OCI-LY1 (cell line): ENCODE measurements around the gene KLHL25.

Source experiments
- H2AFZ ChIP-seq: fragments of 200-600 bp; sonication (generic), shearing (Covaris generic); 2 replicates; pipeline ENCODE4 v1.6.0; 2014; ENCODE audit warnings: antibody characterized with exemption, mild to moderate bottlenecking, low read length
- H3F3A ChIP-seq: fragments of 200-600 bp; sonication (generic), shearing (Covaris generic); 2 replicates; pipeline ENCODE4 v1.6.0; 2014; ENCODE audit warnings: mild to moderate bottlenecking, antibody characterized with exemption, low read length, moderate library complexity; ENCODE audit not compliant: insufficient read depth
- H3K27ac ChIP-seq: fragments of 200-600 bp; sonication (generic); 2 replicates; pipeline ENCODE4 v1.5.1; 2014; ENCODE audit warnings: low read length, mixed run types, mild to moderate bottlenecking, low read depth; ENCODE audit not compliant: poor library complexity, severe bottlenecking
- H3K27me3 ChIP-seq: fragments of 200-600 bp; sonication (generic); 2 replicates; pipeline ENCODE4 v1.6.0; 2014; ENCODE audit warnings: antibody characterized with exemption, mild to moderate bottlenecking, low read length, moderate library complexity; ENCODE audit not compliant: insufficient read depth
- H3K36me3 ChIP-seq: fragments of 200-600 bp; sonication (generic); 2 replicates; pipeline ENCODE4 v1.6.1; 2014; ENCODE audit warnings: mild to moderate bottlenecking, antibody characterized with exemption, low read length, moderate library complexity, mixed read lengths; ENCODE audit not compliant: insufficient read depth
- H3K4me1 ChIP-seq: fragments of 200-600 bp; sonication (generic); 2 replicates; pipeline ENCODE4 v1.5.1; 2014; ENCODE audit warnings: mild to moderate bottlenecking, low read length, moderate library complexity; ENCODE audit not compliant: insufficient read depth, severe bottlenecking
- H3K4me2 ChIP-seq: fragments of 200-600 bp; sonication (generic), shearing (Covaris generic); 2 replicates; pipeline ENCODE4 v1.6.1; 2014; ENCODE audit warnings: low read length
- H3K4me3 ChIP-seq: fragments of 200-600 bp; sonication (generic); 2 replicates; pipeline ENCODE4 v1.5.1; 2014; ENCODE audit warnings: low read length, low read depth, mild to moderate bottlenecking, mixed read lengths; ENCODE audit not compliant: poor library complexity, severe bottlenecking
- H3K79me2 ChIP-seq: fragments of 200-600 bp; shearing (Covaris generic); 2 replicates; pipeline ENCODE4 v1.6.1; 2016; ENCODE audit warnings: mixed run types, low read length, mixed read lengths; ENCODE audit not compliant: insufficient read depth
- H3K9ac ChIP-seq: fragments of 200-600 bp; sonication (generic), shearing (Covaris generic); 2 replicates; pipeline ENCODE4 v1.6.1; 2014; ENCODE audit warnings: mild to moderate bottlenecking, low read length, mixed read lengths
- H3K9me2 ChIP-seq: fragments of 200-600 bp; sonication (generic), shearing (Covaris generic); 2 replicates; pipeline ENCODE4 v1.6.1; 2014; ENCODE audit warnings: low read depth, mild to moderate bottlenecking, low read length, mixed read lengths
- H3K9me3 ChIP-seq: fragments of 200-600 bp; shearing (Covaris generic); 2 replicates; pipeline ENCODE4 v1.6.1; 2014; ENCODE audit warnings: low read length, mixed read lengths
- H4K20me1 ChIP-seq: fragments of 200-600 bp; sonication (generic), shearing (Covaris generic); 2 replicates; pipeline ENCODE4 v1.6.0; 2016; ENCODE audit warnings: mild to moderate bottlenecking, low read length; ENCODE audit not compliant: insufficient read depth
- EZH2 ChIP-seq: fragments of 200-600 bp; sonication (generic), shearing (Covaris generic); IDR thresholded peaks from 2 replicates; pipeline ENCODE4 v1.8.0; 2017; ENCODE audit warnings: borderline replicate concordance, mixed run types, mild to moderate bottlenecking, antibody characterized with exemption, low read length, moderate library complexity, mixed read lengths
- TF ChIP-seq, protein P1 (sequence below): fragments of 200-600 bp; sonication (generic), shearing (Covaris generic); IDR thresholded peaks from 2 replicates; pipeline ENCODE4 v1.5.1; 2017; ENCODE audit warnings: mild to moderate bottlenecking, antibody characterized with exemption, low read length, moderate library complexity, mixed read lengths

Gene KLHL25

DNA sequence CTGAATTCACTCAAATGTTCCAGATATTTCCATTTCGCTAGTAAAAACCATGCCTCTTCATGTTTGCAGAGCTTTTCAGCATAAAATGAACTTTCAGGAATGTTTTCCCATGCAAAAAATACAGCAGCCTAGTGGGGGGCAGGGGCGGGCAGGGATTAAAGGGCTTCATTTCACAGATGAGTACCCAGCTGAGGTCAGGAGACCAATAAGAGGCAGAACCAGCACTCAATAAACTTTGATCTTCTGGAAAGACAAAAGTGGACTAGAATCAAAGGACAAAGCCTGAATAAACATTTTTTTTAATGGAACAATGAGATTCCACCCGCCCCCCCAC is 8.0 kb downstream of the KLHL25 start:
- Histone ChIP-seq H3K36me3 (no peaks in the 10 kb centered on the region), H4K20me1 (no peaks in the 10 kb centered on the region), H3K4me2 (no peak overlapping the region), H3K79me2 (no peaks in the 10 kb centered on the region), H3K9ac (no peak overlapping the region), H3K4me1 (no peaks in the 10 kb centered on the region), H3K27me3 (no peaks in the 10 kb centered on the region), H3F3A (no peaks in the 10 kb centered on the region), H3K9me3 (no peaks in the 10 kb centered on the region), H3K4me3 (no peak overlapping the region), H3K9me2 (no peaks in the 10 kb centered on the region), H3K27ac (no peak overlapping the region), H2AFZ (no peak overlapping the region)
- no peak for TF ChIP-seq EZH2
- TF ChIP-seq, protein P1, sequence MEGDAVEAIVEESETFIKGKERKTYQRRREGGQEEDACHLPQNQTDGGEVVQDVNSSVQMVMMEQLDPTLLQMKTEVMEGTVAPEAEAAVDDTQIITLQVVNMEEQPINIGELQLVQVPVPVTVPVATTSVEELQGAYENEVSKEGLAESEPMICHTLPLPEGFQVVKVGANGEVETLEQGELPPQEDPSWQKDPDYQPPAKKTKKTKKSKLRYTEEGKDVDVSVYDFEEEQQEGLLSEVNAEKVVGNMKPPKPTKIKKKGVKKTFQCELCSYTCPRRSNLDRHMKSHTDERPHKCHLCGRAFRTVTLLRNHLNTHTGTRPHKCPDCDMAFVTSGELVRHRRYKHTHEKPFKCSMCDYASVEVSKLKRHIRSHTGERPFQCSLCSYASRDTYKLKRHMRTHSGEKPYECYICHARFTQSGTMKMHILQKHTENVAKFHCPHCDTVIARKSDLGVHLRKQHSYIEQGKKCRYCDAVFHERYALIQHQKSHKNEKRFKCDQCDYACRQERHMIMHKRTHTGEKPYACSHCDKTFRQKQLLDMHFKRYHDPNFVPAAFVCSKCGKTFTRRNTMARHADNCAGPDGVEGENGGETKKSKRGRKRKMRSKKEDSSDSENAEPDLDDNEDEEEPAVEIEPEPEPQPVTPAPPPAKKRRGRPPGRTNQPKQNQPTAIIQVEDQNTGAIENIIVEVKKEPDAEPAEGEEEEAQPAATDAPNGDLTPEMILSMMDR: no peak

DNA sequence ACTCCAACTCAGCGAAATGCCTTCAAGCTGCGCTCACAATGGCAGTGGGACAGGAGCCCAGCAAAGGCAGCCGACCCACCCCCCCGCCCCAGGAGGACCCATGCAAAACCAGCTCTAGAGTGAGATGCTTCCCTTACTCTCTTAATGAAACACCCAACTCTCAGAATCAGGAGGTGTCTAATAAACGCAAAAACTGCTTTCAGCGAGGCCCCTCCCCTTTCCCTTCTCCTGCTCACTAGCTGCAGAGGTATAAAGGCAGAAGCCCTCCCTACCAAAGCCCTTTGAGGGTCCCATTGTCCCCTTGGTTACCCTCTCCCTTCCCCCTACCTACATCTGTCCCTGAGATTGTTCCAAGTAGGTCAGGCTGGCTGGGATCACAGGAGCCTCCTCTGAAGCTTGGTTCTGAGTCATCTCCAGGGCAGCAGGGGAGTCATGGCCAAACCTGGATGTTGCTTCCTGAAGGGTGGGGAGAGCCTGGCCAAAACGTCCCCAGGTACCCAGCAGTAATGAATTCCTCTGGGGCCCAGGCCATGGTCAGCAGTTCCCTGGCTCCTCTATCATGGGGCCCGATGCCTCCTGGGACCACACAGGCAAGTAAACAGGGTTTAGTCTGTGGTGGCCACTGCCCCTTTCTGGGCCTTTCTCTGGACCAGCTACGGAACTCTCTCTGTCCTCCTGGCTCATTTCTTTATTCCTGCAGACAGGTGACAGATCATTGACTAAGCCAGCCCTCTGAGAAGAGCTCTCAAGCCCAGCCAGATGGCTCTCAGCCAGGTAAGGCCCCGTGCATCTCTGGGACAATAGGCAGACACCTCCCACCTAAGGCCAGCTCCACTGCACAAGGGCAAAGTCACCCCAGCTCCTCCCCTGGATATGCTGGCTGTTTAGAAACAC is 8.6 kb downstream of the KLHL25 start:
- no peaks in the 10 kb centered on the region for H3K27me3 ChIP-seq
- no peak overlapping the region for H2AFZ ChIP-seq
- no peaks in the 10 kb centered on the region for H3K79me2 ChIP-seq
- TF ChIP-seq, protein P1: no peak
- no peak for TF ChIP-seq EZH2
- no peak overlapping the region for H3K9ac ChIP-seq
- no peaks in the 10 kb centered on the region for H3K4me1 ChIP-seq
- H3K4me3 ChIP-seq: no peak overlapping the region
- no peaks in the 10 kb centered on the region for H3F3A ChIP-seq
- no peaks in the 10 kb centered on the region for H3K9me3 ChIP-seq
- no peak overlapping the region for H3K27ac ChIP-seq
- H3K9me2 ChIP-seq: no peaks in the 10 kb centered on the region
- H4K20me1 ChIP-seq: no peaks in the 10 kb centered on the region
- H3K4me2 ChIP-seq: no peak overlapping the region
- H3K36me3 ChIP-seq: no peaks in the 10 kb centered on the region

DNA sequence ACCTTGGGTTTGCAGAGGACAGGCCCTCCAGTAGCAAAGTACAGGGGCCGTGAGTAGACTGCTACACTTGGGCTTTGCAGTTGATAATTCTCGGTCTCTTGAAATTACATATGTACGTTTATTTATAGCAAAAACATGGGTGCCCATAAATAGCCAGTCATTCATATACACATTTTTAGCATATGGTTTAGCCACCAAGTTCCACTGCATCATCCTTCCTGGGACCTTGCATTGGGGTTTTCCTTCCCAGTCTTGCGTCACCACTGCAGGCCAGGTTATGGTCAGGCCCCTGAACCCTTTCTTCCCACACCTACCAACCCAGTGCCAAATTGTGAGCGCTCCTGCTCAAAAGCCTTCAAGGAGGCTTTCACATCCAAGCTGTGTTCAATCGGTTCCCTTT is 12.7 kb downstream of the KLHL25 start:
- Histone ChIP-seq H3K4me1 (no peaks in the 10 kb centered on the region), H3F3A (no peaks in the 10 kb centered on the region), H3K79me2 (no peaks in the 10 kb centered on the region), H3K9me3 (no peaks in the 10 kb centered on the region), H3K36me3 (no peaks in the 10 kb centered on the region), H3K9me2 (no peaks in the 10 kb centered on the region), H3K27ac (no peak overlapping the region), H3K4me3 (no peak overlapping the region), H2AFZ (no peak overlapping the region), H4K20me1 (no peaks in the 10 kb centered on the region), H3K4me2 (no peak overlapping the region), H3K27me3 (no peaks in the 10 kb centered on the region), H3K9ac (no peak overlapping the region)
- no peak for TF ChIP-seq EZH2
- TF ChIP-seq, protein P1: no peak
